Panc1 (cell line): ENCODE results near the gene COMMD10. TPM values are rescaled to one million over a fixed set of nuclear protein-coding genes. Genes with fewer than 3 reads are reported as not detected.

Source experiments
- ATAC-seq: fragments of 200-7000 bp; cut with Tn5 transposase; 2 replicates; pipeline ENCODE4 v1.9.1; 2020; ENCODE audit warnings: mild to moderate bottlenecking, moderate library complexity
- BruUV-seq: library from RNA; stranded (reverse); fragments of 400-500 nt; replicated peaks from 2 replicates; lab custom pipeline; 2021; lab: Mats Ljungman, UMichigan
- CTCF ChIA-PET: fragments of 300-600 bp; sonication (Branson Sonifier 250); formaldehyde crosslinking; loops from one replicate; lab custom pipeline; 2022; ENCODE audit warnings: antibody characterized with exemption; lab: Charles Lee
- POLR2A ChIA-PET: fragments of 300-600 bp; sonication (Branson Sonifier 250); formaldehyde crosslinking; loops from one replicate; lab custom pipeline; 2022; ENCODE audit warnings: antibody characterized with exemption; lab: Charles Lee
- DNase-seq: peaks from one replicate; pipeline ENCODE4 v3.0.0-alpha.2; 2010; ENCODE audit warnings: low read depth, low spot score
- H3K27ac ChIP-seq: 2 replicates; pipeline ENCODE4 v1.5.1; 2011; ENCODE audit warnings: mild to moderate bottlenecking, low read length, inconsistent platforms
- H3K27me3 ChIP-seq: fragments of 200-500 bp; sonication (Bioruptor generic); 2 replicates; pipeline ENCODE4 v1.6.0; 2014; ENCODE audit warnings: low read length, inconsistent platforms; ENCODE audit not compliant: control insufficient read depth, insufficient read depth
- H3K36me3 ChIP-seq: fragments of 200-500 bp; sonication (Bioruptor generic); 2 replicates; pipeline ENCODE4 v1.5.1; 2014; ENCODE audit warnings: inconsistent platforms, mild to moderate bottlenecking, low read length, moderate library complexity; ENCODE audit not compliant: control insufficient read depth, insufficient read depth
- H3K4me1 ChIP-seq: 2 replicates; pipeline ENCODE4 v1.5.1; 2011; ENCODE audit warnings: inconsistent platforms, mild to moderate bottlenecking, low read length, moderate library complexity; ENCODE audit not compliant: control insufficient read depth, insufficient read depth
- H3K4me3 ChIP-seq, 2 experiments: 2 replicates each; pipeline ENCODE4 v1.5.1; 2011 to 2012; ENCODE audit warnings: low read depth in 2 of 2, low read length in 2 of 2, mild to moderate bottlenecking in 2 of 2, inconsistent platforms in 1 of 2, moderate library complexity in 1 of 2
- H3K9me3 ChIP-seq: fragments of 200-500 bp; sonication (Bioruptor generic); 2 replicates; pipeline ENCODE4 v1.5.1; 2014; ENCODE audit warnings: low read depth, mild to moderate bottlenecking, inconsistent platforms, low read length, moderate library complexity; ENCODE audit not compliant: control insufficient read depth, insufficient read depth
- CTCF ChIP-seq: fragments of 450-650 bp; IDR thresholded peaks from 2 replicates; pipeline ENCODE4 v1.5.1; 2017; ENCODE audit warnings: mild to moderate bottlenecking
- POLR2AphosphoS5 ChIP-seq: IDR thresholded peaks from 2 replicates; pipeline ENCODE4 v1.6.1; 2012; ENCODE audit warnings: mild to moderate bottlenecking, low read depth, low read length, moderate library complexity
- REST ChIP-seq, 2 experiments: IDR thresholded peaks; 2 replicates each; pipeline ENCODE4 v1.6.1; 2011 to 2012; ENCODE audit warnings: low read depth in 2 of 2, control low read depth in 1 of 2, low read length in 1 of 2, mild to moderate bottlenecking in 1 of 2, moderate library complexity in 1 of 2; ENCODE audit not compliant: insufficient read depth in 1 of 2
- SIN3A ChIP-seq: IDR thresholded peaks from 2 replicates; pipeline ENCODE4 v1.6.1; 2012; ENCODE audit warnings: low read depth, mild to moderate bottlenecking, low read length, moderate library complexity, borderline replicate concordance; ENCODE audit not compliant: insufficient read depth
- TCF7L2 ChIP-seq: IDR thresholded peaks from 2 replicates; pipeline ENCODE4 v1.6.1; 2011; ENCODE audit warnings: mild to moderate bottlenecking, low read depth, low read length, inconsistent platforms
- in situ Hi-C: cut with HindIII; loops from 2 replicates; pipeline ENCODE4 v1.10.0; 2016; ENCODE audit warnings: low sequenced_read_pairs, low pct_unique_long_range_greater_than_20kb
- intact Hi-C: fragments of 100-400 bp; cut with micrococcal nuclease; formaldehyde crosslinking; loops from one replicate; pipeline ENCODE4 v1.10.0; 2022; ENCODE audit not compliant: unreplicated experiment
- total RNA-seq: library from RNA; stranded (reverse); gene quantifications from one replicate; pipeline ENCODE4 v1.2.1, GENCODE V29; 2021; ENCODE audit not compliant: unreplicated experiment

Gene COMMD10
- total RNA-seq, 1 experiment from 2014 or later: 37.9 TPM

GRCh38 chr5:116042375-116042774, 42.5 kb upstream of the COMMD10 start:
- Histone ChIP-seq H3K4me3 (no peak overlapping the region), H3K4me1 (no peaks in the 10 kb centered on the region), H3K9me3 (no peaks in the 10 kb centered on the region), H3K36me3 (no peaks in the 10 kb centered on the region), H3K27me3 (peaks cover 7% of the 10 kb centered on the region), H3K27ac (no peak overlapping the region)
- no peak for ATAC-seq
- ChIA-PET POLR2A (no interaction called here), CTCF (no interaction called here)
- no TSS peak for BruUV-seq
- TF ChIP-seq POLR2AphosphoS5 (no peak), SIN3A (no peak), CTCF (no peak), TCF7L2 (no peak), REST (IDR thresholded peaks at IDR 0.05; ENCODE audit: insufficient read depth in 1 of 2, low read depth in 2 of 2, low read length in 1 of 2) (no peak)
- no peak for DNase-seq
- intact Hi-C loops: no loop called here
- in situ Hi-C loops: no loop called here

GRCh38 chr5:116044073-116044472, 40.8 kb upstream of the COMMD10 start:
- no peak for DNase-seq
- TF ChIP-seq CTCF (no peak), POLR2AphosphoS5 (no peak), TCF7L2 (no peak), SIN3A (no peak), REST (IDR thresholded peaks at IDR 0.05; ENCODE audit: insufficient read depth in 1 of 2, low read depth in 2 of 2, low read length in 1 of 2) (no peak)
- CTCF ChIA-PET: no interaction called here
- POLR2A ChIA-PET: no interaction called here
- intact Hi-C loops (no loop called here), in situ Hi-C loops (no loop called here)
- Histone ChIP-seq H3K9me3 (no peaks in the 10 kb centered on the region), H3K36me3 (no peaks in the 10 kb centered on the region), H3K27me3 (peaks cover 7% of the 10 kb centered on the region), H3K4me1 (no peaks in the 10 kb centered on the region), H3K4me3 (no peak overlapping the region), H3K27ac (no peak overlapping the region)
- ATAC-seq: no peak
- no TSS peak for BruUV-seq
